ENCODE measurements around the gene KLHDC4. TPM values are rescaled to one million over a fixed set of nuclear protein-coding genes. Genes with fewer than 3 reads are reported as not detected.

The KLHDC4 gene
- total RNA-seq, 1 donor from 2014 or later: 38.8 TPM

DNA sequence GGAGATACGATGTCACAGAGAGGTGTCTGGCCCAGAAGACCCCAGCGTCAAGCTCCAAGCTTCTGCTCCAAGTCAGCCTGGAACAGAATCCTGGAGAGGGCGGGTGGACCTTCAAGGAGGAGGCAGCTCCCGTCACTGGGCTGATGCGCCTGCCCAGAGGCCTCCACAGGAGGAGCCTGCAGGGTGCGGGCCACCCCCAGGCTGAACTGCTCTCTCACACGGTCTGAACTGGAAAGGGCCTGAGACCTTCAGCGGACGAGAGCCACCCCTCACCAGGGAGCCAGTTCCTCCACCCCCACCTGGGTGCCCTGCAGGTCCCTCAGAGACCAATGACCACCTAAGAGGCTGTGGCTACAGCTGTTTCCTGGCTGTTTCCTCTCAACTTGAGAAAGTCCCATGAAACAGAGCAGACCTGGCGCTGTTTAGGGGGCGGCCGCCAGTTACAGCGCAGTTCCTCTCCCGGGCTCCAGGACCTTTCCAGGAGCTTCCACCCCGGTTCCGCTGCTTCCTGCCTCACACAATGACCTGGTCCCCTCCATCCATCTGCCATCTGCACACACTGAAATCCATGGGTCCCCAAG lies 36.0 kb upstream of the KLHDC4 start:
- Histone ChIP-seq H3K4me1 (peaks cover 5% of the 10 kb centered on the region), H3K27me3 (no peaks in the 10 kb centered on the region), H3K27ac (no peak overlapping the region), H3K9me3 (no peaks in the 10 kb centered on the region), H3K36me3 (no peaks in the 10 kb centered on the region), H3K4me3 (no peak overlapping the region)
- ATAC-seq: no peak
- DNase-seq: no peak
- TF ChIP-seq, protein P1, sequence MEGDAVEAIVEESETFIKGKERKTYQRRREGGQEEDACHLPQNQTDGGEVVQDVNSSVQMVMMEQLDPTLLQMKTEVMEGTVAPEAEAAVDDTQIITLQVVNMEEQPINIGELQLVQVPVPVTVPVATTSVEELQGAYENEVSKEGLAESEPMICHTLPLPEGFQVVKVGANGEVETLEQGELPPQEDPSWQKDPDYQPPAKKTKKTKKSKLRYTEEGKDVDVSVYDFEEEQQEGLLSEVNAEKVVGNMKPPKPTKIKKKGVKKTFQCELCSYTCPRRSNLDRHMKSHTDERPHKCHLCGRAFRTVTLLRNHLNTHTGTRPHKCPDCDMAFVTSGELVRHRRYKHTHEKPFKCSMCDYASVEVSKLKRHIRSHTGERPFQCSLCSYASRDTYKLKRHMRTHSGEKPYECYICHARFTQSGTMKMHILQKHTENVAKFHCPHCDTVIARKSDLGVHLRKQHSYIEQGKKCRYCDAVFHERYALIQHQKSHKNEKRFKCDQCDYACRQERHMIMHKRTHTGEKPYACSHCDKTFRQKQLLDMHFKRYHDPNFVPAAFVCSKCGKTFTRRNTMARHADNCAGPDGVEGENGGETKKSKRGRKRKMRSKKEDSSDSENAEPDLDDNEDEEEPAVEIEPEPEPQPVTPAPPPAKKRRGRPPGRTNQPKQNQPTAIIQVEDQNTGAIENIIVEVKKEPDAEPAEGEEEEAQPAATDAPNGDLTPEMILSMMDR (IDR thresholded peaks at IDR 0.05): no peak
- intact Hi-C loops (cut with DNase I): no loop called here

DNA sequence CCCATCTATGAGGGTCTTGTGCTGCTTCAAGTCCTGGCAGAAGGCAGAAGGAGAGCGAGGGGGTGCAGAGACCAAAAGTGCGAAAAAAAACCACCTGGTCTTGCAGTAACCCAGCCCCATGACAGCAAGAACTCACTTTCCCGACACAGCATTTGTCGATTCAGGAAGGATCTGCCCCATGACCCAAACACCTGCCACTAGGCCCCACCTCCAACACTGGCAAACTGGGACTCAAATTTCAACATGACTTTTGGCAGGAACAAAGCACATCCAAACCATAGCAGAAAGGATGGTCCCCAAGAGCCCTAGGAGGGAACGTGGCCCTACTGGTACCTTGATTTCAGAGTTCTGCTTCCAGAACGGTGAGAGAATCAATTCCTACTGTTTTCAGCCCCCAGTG lies 34.7 kb upstream of the KLHDC4 start:
- Histone ChIP-seq H3K27ac (no peak overlapping the region), H3K9me3 (no peaks in the 10 kb centered on the region), H3K36me3 (no peaks in the 10 kb centered on the region), H3K27me3 (no peaks in the 10 kb centered on the region), H3K4me3 (no peak overlapping the region), H3K4me1 (no peaks in the 10 kb centered on the region)
- ATAC-seq (no peak), DNase-seq (no peak)
- TF ChIP-seq, protein P1 (IDR thresholded peaks at IDR 0.05): no peak
- intact Hi-C loops (cut with DNase I): no loop called here

DNA sequence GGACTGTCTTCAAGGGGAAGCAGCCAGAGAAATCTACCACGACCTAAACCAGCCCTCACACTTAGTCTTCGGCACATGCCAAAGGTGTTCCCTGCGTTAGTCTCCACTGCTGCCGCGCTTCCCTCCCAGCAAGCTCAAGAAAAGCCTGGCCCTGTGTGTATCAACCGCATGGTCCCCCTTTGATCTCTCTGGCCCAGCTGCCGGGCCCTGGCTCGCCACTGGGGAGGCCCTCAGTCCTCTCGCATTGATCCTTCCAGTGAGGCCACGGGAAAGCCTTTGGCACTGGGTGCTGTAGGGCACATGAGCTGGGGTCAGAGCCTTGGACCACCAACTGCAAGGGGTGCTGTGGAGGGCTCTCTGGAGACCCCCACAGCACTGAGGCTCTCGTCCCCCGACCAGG lies 29.6 kb upstream of the KLHDC4 start:
- Histone ChIP-seq H3K27ac (no peak overlapping the region), H3K4me3 (no peak overlapping the region), H3K27me3 (no peaks in the 10 kb centered on the region), H3K4me1 (no peaks in the 10 kb centered on the region), H3K9me3 (no peaks in the 10 kb centered on the region), H3K36me3 (no peaks in the 10 kb centered on the region)
- DNase-seq (no peak), ATAC-seq (no peak)
- TF ChIP-seq, protein P1 (IDR thresholded peaks at IDR 0.05): no peak
- intact Hi-C loops (cut with DNase I): no loop called here

DNA sequence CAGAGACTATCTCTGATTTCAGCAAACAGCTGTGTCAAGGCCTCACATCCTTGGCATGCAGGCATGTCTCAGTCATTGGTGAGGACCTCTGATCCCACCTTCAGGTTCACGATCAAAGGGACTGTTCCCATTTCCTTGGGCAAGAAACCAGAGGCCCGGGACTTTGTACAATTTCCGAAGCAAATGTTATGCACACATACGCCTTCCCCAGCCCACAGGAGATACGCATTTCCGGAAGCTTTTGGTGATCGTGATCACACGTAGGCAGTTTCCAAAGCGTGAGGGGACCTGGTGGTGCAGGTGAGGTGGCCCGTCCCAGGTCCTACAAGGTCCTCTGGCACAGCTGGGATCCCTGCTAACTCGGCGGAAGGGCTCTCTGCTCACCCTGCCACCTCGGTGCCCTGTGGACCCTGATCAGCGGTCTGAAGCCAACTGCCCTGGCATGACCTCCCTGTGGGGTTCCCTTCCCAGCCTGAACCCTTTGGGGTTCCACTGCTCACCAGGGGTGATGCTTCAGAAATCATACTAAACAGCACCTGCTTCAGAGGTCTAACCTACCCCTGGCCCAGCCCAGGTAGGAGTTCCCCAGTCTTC lies 28.8 kb upstream of the KLHDC4 start:
- Histone ChIP-seq H3K27me3 (no peaks in the 10 kb centered on the region), H3K36me3 (no peaks in the 10 kb centered on the region), H3K4me1 (no peaks in the 10 kb centered on the region), H3K4me3 (no peak overlapping the region), H3K27ac (no peak overlapping the region), H3K9me3 (no peaks in the 10 kb centered on the region)
- no peak for ATAC-seq
- intact Hi-C loops (cut with DNase I): no loop called here
- TF ChIP-seq, protein P1 (IDR thresholded peaks at IDR 0.05): no peak
- DNase-seq: no peak

DNA sequence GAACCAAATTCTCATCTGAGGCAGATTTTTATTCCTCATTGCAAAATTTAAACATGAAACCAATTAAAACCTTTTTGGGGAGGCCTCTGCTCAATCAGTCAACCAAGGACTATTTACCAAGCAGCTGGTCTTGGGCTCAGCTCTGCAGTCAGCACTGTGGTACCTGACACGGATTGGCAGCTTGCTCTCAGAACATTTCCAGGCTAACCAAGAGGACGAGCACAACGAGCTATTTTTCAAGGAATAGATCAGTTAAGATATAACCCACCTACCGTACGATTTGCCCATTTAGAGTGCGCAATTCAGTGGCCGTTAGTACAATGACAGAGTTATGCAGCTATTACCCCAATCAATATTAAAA lies 26.4 kb upstream of the KLHDC4 start:
- Histone ChIP-seq H3K4me1 (no peaks in the 10 kb centered on the region), H3K4me3 (no peak overlapping the region), H3K9me3 (no peaks in the 10 kb centered on the region), H3K27me3 (no peaks in the 10 kb centered on the region), H3K36me3 (no peaks in the 10 kb centered on the region), H3K27ac (no peak overlapping the region)
- ATAC-seq (no peak), DNase-seq (no peak)
- TF ChIP-seq, protein P1 (IDR thresholded peaks at IDR 0.05): no peak
- intact Hi-C loops (cut with DNase I): no loop called here
